Endothelial cell (in vitro differentiated cells): ENCODE data around the gene ADARB2. TPM values are rescaled to one million over a fixed set of nuclear protein-coding genes. Genes with fewer than 3 reads are reported as not detected.

Experiments used
- DNase-seq: peaks from one replicate; pipeline ENCODE4 v3.0.0; 2021; ENCODE audit warnings: low spot score
- H3K27ac Mint-ChIP-seq: one replicate; pipeline ENCODE4 v1.8.0; 2021; ENCODE audit warnings: mixed read lengths, inconsistent platforms; ENCODE audit not compliant: unreplicated experiment
- H3K27me3 Mint-ChIP-seq: one replicate; pipeline ENCODE4 v1.8.0; 2021; ENCODE audit warnings: mild to moderate bottlenecking, moderate library complexity, mixed read lengths, inconsistent platforms; ENCODE audit not compliant: unreplicated experiment
- H3K36me3 Mint-ChIP-seq: one replicate; pipeline ENCODE4 v1.8.0; 2021; ENCODE audit warnings: mild to moderate bottlenecking, low read depth, mixed read lengths, inconsistent platforms; ENCODE audit not compliant: unreplicated experiment
- H3K4me1 Mint-ChIP-seq: one replicate; pipeline ENCODE4 v1.8.0; 2021; ENCODE audit warnings: mild to moderate bottlenecking, mixed read lengths, inconsistent platforms; ENCODE audit not compliant: unreplicated experiment
- H3K4me3 Mint-ChIP-seq: one replicate; pipeline ENCODE4 v1.8.0; 2021; ENCODE audit warnings: mild to moderate bottlenecking, mixed read lengths, inconsistent platforms; ENCODE audit not compliant: unreplicated experiment
- H3K9me3 Mint-ChIP-seq: one replicate; pipeline ENCODE4 v1.8.0; 2021; ENCODE audit warnings: mixed read lengths, inconsistent platforms; ENCODE audit not compliant: unreplicated experiment
- total RNA-seq: library from RNA; stranded (reverse); fragmentation: NEBNext Ultra II Directional; extraction: Animal tissue kit (Norgen Biotek cat#: 25700); gene quantifications from one replicate; pipeline ENCODE4 v1.2.1, GENCODE V29; 2021; ENCODE audit not compliant: unreplicated experiment
- TF ChIP-seq, protein P1 (sequence below): fragments of 200-600 bp; sonication (generic); IDR thresholded peaks from one replicate; pipeline ENCODE4 v1.5.0; 2021; ENCODE audit warnings: antibody characterized with exemption; ENCODE audit not compliant: unreplicated experiment

Gene ADARB2
- total RNA-seq, 1 donor from 2014 or later, result 54.9 TPM

DNA sequence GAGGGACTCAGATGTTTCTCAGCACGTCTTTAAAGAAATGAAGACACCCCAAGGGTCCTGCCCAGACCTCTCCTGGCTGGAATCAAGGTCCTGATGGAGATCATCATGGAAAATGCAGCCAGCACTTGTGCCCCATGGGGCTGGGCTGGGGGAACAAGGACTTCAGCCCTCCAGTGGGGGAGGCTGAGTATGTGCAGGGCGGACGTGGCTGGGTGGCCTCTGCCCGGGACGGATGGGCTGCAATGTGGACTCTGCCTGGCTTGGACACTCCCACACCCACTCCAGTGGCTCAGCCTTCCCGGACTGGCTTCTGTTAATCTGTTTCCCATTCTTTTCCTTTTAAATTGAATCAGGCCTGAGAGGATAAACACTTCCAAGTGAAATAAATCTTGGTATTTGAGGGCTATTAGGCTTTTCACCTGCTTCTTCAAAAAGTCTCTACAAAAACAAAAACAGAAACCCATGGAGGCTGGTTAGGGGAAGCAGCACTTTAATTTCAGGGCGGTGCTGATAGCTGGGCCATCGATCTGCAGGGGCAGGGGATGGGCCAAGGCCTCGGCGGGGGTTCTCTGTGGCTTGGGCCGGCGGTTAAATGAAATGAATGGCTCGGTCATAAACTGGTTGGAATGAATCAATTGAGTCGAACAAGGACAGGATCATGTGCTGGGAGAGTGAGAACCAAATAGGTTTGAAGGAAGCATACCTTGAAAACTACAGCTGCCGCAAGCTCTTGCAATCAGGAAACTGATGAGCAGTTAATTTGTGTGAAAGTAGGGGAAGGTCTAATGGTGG lies 51.4 kb downstream of the ADARB2 start:
- Mint-ChIP-seq H3K4me1 (no peaks in the 10 kb centered on the region), H3K36me3 (no peaks in the 10 kb centered on the region), H3K4me3 (no peak overlapping the region), H3K9me3 (peaks cover 4% of the 10 kb centered on the region), H3K27me3 (peaks cover 3% of the 10 kb centered on the region), H3K27ac (no peak overlapping the region)
- no peak for DNase-seq
- TF ChIP-seq, protein P1, sequence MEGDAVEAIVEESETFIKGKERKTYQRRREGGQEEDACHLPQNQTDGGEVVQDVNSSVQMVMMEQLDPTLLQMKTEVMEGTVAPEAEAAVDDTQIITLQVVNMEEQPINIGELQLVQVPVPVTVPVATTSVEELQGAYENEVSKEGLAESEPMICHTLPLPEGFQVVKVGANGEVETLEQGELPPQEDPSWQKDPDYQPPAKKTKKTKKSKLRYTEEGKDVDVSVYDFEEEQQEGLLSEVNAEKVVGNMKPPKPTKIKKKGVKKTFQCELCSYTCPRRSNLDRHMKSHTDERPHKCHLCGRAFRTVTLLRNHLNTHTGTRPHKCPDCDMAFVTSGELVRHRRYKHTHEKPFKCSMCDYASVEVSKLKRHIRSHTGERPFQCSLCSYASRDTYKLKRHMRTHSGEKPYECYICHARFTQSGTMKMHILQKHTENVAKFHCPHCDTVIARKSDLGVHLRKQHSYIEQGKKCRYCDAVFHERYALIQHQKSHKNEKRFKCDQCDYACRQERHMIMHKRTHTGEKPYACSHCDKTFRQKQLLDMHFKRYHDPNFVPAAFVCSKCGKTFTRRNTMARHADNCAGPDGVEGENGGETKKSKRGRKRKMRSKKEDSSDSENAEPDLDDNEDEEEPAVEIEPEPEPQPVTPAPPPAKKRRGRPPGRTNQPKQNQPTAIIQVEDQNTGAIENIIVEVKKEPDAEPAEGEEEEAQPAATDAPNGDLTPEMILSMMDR, result no peak

DNA sequence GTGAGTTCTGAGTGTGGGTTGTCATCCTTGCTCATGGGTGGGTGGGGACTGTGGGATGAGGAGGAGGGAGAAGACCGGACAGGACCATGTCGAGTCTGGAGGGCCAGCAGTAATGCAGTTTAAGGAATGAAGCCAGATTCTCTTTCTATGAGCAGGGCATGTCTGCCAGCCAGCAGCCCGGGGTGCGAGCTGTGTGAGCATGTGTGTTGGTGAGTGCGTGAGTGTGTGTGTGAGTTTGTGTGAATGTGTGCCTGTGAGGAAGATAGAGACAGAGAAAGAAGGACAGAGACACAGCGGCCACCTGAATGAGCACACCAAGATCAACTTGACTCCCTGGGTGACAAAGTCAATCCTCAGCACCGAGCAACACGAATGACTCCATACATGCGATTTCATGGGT lies 52.3 kb downstream of the ADARB2 start:
- Mint-ChIP-seq H3K27ac (no peak overlapping the region), H3K9me3 (peaks cover 4% of the 10 kb centered on the region), H3K4me1 (peaks cover 4% of the 10 kb centered on the region), H3K36me3 (no peaks in the 10 kb centered on the region), H3K4me3 (no peak overlapping the region), H3K27me3 (peaks cover 1% of the 10 kb centered on the region)
- DNase-seq, result no peak
- TF ChIP-seq, protein P1, result no peak

DNA sequence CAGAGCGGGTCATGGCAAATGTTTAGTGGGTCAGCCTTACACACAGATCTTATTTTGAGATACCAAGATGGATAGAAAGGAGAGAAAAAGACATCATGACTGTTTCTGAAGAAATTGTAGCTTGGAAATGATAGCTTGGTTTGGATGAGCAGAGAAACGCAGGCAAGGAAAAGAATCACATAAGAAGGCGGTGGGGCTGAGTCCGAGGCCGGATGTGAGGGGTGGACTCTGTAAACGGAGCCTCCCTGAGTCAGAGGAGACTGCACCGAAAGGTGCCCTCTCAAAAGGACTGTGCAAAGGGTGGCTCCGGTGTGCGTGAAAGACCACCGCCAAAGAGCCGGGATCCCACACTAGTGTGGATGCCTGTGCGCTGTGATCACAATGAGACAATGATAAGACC lies 53.7 kb downstream of the ADARB2 start:
- Mint-ChIP-seq H3K4me1 (peaks cover 6% of the 10 kb centered on the region), H3K4me3 (no peak overlapping the region), H3K27ac (no peak overlapping the region), H3K9me3 (no peaks in the 10 kb centered on the region), H3K27me3 (no peaks in the 10 kb centered on the region), H3K36me3 (no peaks in the 10 kb centered on the region)
- DNase-seq, result no peak
- TF ChIP-seq, protein P1, result no peak

DNA sequence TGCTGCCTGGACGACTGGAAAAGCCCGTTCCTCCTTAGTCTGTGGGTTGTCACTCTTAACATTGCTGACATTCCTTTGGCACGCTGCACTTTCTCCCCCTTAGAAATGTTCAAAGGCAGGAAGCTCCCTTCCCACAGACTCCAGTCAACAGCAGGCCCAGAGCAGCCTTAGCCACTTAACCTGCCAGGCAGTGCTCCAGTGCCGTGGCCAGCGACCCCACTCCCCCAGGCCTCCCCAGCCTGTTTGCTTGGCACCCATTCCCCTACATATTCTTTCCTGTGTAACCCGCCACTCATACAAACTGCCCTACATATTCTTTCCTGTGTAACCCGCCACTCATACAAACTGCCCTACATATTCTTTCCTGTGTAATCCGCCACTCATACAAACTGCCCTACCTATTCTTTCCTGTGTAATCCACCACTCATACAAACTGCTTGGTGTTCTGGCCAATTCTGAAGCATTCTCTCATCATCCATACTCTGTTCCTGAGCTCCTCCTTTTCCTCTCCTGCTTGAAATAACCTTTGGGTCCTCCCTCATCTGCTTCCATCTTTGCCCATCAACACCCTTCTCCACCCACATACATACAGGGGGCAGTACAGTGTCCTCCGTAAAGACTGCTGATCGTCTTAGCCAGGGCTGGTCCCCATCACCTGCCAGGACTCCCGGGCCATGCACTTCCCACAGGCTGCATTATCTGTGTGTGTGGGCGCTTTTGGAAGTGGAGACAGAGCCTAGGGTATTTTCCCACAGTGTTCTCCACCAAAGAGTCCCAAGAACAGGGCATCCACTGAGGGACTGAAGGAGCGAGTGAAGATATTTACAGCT lies 57.3 kb downstream of the ADARB2 start:
- H3K4me3 Mint-ChIP-seq, result no peak overlapping the region
- H3K27me3 Mint-ChIP-seq, result no peaks in the 10 kb centered on the region
- TF ChIP-seq, protein P1, result no peak
- DNase-seq, result no peak
- H3K36me3 Mint-ChIP-seq, result no peaks in the 10 kb centered on the region
- H3K27ac Mint-ChIP-seq, result no peak overlapping the region
- H3K4me1 Mint-ChIP-seq, result peaks cover 6% of the 10 kb centered on the region
- H3K9me3 Mint-ChIP-seq, result no peaks in the 10 kb centered on the region

DNA sequence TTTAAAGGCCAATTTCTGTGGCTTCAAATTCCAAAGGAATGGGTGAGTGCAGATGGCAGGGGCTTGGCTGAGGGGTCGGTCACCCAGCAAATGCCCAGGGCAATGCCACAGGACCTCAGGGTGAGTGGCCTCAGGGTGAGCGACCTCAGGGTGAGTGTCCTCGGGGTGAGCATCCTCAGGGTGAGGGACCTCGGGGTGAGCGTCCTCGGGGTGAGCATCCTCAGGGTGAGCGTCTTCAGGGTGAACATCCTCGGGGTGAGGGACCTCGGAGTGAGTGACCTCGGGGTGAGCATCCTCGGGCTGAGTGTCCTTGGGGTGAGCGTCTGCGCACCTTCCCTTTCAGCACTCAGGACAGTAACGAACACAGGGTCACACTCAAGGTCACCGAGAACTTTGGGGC lies 59.2 kb downstream of the ADARB2 start:
- Mint-ChIP-seq H3K27ac (no peak overlapping the region), H3K9me3 (no peaks in the 10 kb centered on the region), H3K4me1 (peaks cover 6% of the 10 kb centered on the region), H3K27me3 (no peaks in the 10 kb centered on the region), H3K36me3 (no peaks in the 10 kb centered on the region), H3K4me3 (no peak overlapping the region)
- DNase-seq, result no peak
- TF ChIP-seq, protein P1, result no peak
